Measurements from ENCODE around the gene RUNX3.
"Not testable (repeated sequence)": the region's sequence is repeated elsewhere in the genome, so short reads cannot be mapped to it uniquely, and the experiment has no call there.

RUNX3 gene

DNA sequence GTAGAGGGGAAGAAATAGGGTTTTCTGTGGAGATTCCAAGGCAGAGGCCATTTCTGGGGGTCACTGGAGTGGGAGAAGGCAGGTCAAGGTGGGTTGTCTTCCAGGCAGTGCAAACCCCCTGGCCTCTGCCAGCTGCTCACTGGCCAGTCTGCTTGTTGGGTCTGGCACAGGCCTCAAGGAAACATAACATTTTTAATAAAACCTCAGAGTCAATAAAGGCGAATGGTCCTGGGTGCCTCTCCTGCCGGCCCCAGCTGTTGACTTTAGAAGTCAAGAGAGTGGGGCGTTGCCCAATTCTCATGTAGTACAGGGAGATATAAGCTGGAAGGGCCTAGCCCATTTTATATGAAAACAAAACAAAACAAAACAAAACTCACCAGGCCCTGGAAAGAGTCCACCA, 36.6 kb downstream of the RUNX3 start:
- Histone ChIP-seq H3K4me3 (ENCODE audit: low read length) (no peak overlapping the region), H3K27me3 (ENCODE audit: control insufficient read depth, insufficient read depth, low read length) (no peaks in the 10 kb centered on the region), H3K27ac (ENCODE audit: low read depth, low read length) (no peak overlapping the region), H3K36me3 (ENCODE audit: control insufficient read depth, insufficient read depth, low read length) (no peaks in the 10 kb centered on the region), H3K9ac (ENCODE audit: low read length) (no peak overlapping the region), H3K4me1 (ENCODE audit: control insufficient read depth, insufficient read depth, low read length) (no peaks in the 10 kb centered on the region)

DNA sequence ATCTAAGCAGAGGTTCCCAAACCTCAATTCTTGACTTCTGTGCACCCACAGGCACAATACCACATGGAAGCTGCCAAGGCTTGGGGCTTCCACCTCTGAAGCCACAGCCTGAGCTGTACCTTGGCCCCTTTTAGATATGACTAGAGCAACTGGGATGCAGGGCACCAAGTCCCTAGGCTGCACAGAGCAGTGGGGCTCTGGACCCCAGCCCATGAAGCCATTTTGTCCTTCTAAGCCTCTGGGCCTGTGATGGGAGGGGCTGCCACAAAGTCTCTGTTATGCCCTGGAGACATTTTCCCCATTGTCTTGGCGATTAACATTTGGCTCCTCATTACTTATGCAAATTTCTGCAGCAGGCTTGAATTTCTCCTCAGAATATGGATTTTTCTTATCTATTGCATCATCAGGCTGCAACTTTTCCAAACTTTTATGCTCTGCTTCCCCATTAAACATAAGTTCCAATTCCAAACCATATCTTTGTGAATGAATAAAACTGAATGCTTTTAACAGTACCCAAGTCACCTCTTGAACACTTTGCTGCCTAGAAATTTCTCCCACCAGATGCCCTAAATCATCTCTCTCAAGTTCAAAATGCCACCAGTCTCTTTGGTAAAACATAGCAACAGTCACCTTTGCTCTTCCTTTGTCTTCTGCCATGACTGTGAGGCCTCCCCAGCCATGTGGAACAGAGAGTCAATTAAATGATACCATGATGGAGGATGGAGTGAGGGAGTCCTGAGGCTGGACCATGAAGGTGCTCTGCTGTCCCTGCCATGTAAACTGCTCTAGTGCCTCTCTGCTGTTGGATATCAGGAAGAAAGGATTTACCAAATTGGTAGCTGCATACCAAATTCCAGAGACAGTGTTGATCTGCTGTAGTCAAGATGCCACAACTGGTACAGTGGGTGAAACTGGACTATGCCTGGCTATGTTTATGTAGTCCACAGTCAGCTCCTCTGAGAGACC, 37.6 kb downstream of the RUNX3 start:
- H3K27ac ChIP-seq (ENCODE audit: low read depth, low read length): no peak overlapping the region
- H3K4me1 ChIP-seq (ENCODE audit: control insufficient read depth, insufficient read depth, low read length): no peaks in the 10 kb centered on the region
- no peak overlapping the region for H3K9ac ChIP-seq (ENCODE audit: low read length)

DNA sequence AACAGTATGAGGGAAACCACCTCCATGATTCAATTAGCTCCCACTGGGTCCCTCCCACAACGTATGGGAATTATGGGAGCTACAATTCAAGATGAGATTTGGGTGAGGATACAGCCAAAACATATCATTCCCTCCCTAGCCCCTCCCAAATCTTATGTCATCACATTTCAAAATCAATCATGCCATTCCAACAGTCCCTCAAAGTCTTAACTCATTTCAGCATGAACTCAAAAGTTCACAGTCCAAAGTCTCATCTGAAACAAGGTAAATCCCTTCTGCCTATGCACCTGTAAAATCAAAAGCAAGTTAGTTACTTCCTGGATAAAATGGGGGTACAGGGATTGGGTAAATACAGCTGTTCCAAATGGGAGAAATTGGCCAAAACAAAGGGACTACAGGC, 38.7 kb downstream of the RUNX3 start:
- H3K36me3 ChIP-seq (ENCODE audit: control insufficient read depth, insufficient read depth, low read length); H3K4me1 ChIP-seq (ENCODE audit: control insufficient read depth, insufficient read depth, low read length); H3K27ac ChIP-seq (ENCODE audit: low read depth, low read length); H3K27me3 ChIP-seq (ENCODE audit: control insufficient read depth, insufficient read depth, low read length); H3K4me3 ChIP-seq (ENCODE audit: low read length); H3K9ac ChIP-seq (ENCODE audit: low read length): not testable (repeated sequence)

More for the DNA sequence above, 37.6 kb downstream of the RUNX3 start:
- H3K4me3 ChIP-seq (ENCODE audit: low read length): no peak overlapping the region
- no peaks in the 10 kb centered on the region for H3K36me3 ChIP-seq (ENCODE audit: control insufficient read depth, insufficient read depth, low read length)
- no peaks in the 10 kb centered on the region for H3K27me3 ChIP-seq (ENCODE audit: control insufficient read depth, insufficient read depth, low read length)

DNA sequence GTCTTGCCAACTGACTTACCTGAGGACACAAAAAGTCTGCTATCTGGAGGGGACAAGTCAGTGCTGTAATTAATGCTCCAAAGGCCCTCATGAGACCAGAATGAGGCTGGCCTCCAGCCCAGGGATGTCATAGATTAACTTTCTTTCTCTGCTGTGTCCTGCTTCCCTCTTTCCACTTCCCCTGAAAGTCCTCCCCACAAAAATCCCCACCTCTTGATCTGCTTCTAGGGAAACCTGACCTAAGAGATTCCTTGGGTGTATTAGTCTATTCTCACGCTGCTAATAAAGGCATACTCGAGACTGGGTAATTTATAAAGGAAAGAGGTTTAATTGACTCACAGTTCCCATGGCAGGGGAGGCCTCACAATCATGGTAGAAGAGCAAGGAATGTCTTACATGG, 39.2 kb downstream of the RUNX3 start:
- no peaks in the 10 kb centered on the region for H3K4me1 ChIP-seq (ENCODE audit: control insufficient read depth, insufficient read depth, low read length)
- H3K36me3 ChIP-seq (ENCODE audit: control insufficient read depth, insufficient read depth, low read length): no peaks in the 10 kb centered on the region
- no peak overlapping the region for H3K4me3 ChIP-seq (ENCODE audit: low read length)
- H3K27ac ChIP-seq (ENCODE audit: low read depth, low read length): no peak overlapping the region
- H3K9ac ChIP-seq (ENCODE audit: low read length): no peak overlapping the region
- no peaks in the 10 kb centered on the region for H3K27me3 ChIP-seq (ENCODE audit: control insufficient read depth, insufficient read depth, low read length)

DNA sequence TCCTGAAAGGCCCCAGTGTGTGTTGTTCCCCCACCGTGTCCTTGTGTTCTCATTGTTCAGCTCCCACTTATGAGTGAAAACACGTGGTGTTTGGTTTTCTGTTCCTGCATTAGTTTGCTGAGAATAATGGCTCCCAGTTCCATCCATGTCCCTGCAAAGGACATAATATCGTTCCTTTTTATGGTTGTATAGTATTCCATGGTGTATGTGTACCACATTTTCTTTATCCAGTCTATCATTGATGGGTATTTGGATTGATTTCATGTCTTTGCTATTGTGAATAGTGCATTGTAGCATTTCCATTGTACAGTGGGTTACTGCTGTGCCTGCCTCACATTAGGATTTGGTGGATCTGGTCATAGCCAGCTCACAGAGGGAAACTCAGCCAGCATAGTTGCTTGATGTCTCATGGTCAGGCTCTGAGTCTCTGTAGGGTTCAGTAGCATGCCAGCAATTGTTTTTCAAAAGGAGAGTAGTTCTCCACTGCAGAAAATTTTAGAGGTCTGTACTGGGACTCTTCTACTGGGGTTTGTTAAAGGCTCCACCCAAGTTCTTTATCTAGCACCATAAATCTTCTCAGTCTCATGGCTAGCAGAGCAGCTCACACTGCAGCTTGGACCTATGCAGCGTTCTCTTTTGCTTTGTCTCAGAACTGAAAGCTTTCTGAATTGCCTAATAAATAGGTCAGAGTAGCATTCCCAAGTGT, 41.0 kb downstream of the RUNX3 start:
- H3K27me3 ChIP-seq (ENCODE audit: control insufficient read depth, insufficient read depth, low read length): no peaks in the 10 kb centered on the region
- no peak overlapping the region for H3K9ac ChIP-seq (ENCODE audit: low read length)
- H3K4me1 ChIP-seq (ENCODE audit: control insufficient read depth, insufficient read depth, low read length): no peaks in the 10 kb centered on the region
- H3K4me3 ChIP-seq (ENCODE audit: low read length): no peak overlapping the region
- no peak overlapping the region for H3K27ac ChIP-seq (ENCODE audit: low read depth, low read length)
- no peaks in the 10 kb centered on the region for H3K36me3 ChIP-seq (ENCODE audit: control insufficient read depth, insufficient read depth, low read length)

DNA sequence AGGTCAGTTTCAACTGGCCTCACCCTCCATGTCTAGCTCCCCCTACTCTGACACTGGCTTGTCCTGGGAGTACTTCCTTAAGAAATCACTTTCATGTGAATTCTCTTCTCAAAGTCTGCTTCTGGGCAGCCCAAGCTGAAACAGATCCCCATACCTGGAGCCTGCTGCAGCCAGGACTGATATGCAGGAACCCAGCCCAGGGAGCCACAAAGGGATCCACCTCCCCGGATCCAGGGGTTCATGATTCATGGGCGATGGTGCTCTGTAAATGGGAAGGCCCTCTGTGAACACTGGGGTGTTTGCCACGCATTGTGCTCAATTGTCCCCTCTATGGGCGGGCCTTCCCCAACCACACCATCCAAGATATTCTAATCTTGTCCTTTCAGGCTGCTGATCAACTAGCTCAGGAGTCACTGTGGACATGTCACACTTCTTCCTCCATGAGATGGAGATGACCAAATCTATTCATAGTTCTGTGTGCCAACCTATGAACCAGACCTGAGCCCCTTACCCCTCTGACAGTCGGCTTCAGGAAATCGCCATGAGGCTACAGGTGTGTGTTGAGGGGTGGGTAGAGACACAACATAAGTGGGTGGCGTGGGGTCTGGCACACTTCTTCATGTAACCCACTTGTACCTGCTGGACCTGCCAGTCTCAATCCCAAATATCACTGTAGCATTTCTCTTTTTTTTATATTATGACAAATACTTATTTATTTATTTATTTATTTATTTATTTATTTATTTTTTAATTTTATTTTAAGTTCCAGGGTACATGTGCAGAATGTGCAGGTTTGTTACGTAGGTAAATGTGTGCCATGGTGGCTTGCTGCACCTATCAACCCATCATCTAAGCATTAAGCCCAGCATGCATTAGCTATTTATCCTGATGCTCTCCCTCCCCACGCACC, 41.8 kb downstream of the RUNX3 start:
- H3K27ac ChIP-seq (ENCODE audit: low read depth, low read length): no peak overlapping the region

DNA sequence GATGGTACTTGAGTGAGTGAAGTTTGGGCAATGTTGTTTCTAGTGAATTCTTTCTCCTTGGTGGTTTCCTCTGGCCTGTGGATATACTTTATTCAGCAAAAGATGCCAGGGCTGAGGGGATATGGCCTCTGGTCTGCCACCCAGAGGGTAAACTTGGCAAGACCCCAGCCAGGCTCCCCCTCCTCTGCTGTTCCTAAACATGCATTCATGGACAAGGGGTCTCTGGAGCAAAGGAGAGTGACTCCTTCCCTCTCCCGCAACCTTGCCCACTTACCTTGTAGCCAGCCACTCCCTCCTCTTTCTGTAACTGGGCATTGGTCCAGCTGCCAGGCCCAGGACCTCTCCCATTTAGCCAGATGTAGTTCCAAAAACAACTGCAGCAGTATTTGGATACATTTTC, 43.8 kb downstream of the RUNX3 start:
- Histone ChIP-seq H3K36me3 (ENCODE audit: control insufficient read depth, insufficient read depth, low read length) (no peaks in the 10 kb centered on the region), H3K4me3 (ENCODE audit: low read length) (no peak overlapping the region), H3K9ac (ENCODE audit: low read length) (no peak overlapping the region), H3K27ac (ENCODE audit: low read depth, low read length) (no peak overlapping the region), H3K4me1 (ENCODE audit: control insufficient read depth, insufficient read depth, low read length) (no peaks in the 10 kb centered on the region), H3K27me3 (ENCODE audit: control insufficient read depth, insufficient read depth, low read length) (no peaks in the 10 kb centered on the region)

More for the DNA sequence above, 41.8 kb downstream of the RUNX3 start:
- no peak overlapping the region for H3K9ac ChIP-seq (ENCODE audit: low read length)
- H3K27me3 ChIP-seq (ENCODE audit: control insufficient read depth, insufficient read depth, low read length): no peaks in the 10 kb centered on the region
- no peaks in the 10 kb centered on the region for H3K36me3 ChIP-seq (ENCODE audit: control insufficient read depth, insufficient read depth, low read length)
- H3K4me3 ChIP-seq (ENCODE audit: low read length): no peak overlapping the region
- H3K4me1 ChIP-seq (ENCODE audit: control insufficient read depth, insufficient read depth, low read length): no peaks in the 10 kb centered on the region

DNA sequence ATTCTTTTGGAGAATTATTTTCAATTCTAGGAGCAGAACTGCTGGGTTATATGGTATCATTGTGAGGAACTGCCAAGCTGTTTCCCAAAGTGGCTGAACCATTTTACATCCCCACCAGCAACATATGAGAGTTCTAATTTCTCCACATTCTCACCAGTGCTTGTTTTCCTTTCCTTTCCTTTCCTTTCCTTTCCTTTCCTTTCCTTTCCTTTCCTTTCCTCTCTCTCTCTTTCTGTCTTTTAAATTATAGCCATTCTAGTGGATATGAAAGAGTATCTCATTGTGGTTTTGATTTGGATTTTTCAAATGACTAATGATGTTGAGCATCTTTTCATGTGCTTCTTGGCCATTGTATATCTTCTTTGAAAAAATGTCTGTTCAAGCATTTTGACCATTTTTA, 45.3 kb downstream of the RUNX3 start:
- Histone ChIP-seq H3K27ac (ENCODE audit: low read depth, low read length) (no peak overlapping the region), H3K27me3 (ENCODE audit: control insufficient read depth, insufficient read depth, low read length) (no peaks in the 10 kb centered on the region), H3K4me1 (ENCODE audit: control insufficient read depth, insufficient read depth, low read length) (no peaks in the 10 kb centered on the region), H3K9ac (ENCODE audit: low read length) (no peak overlapping the region), H3K4me3 (ENCODE audit: low read length) (no peak overlapping the region), H3K36me3 (ENCODE audit: control insufficient read depth, insufficient read depth, low read length) (no peaks in the 10 kb centered on the region)

DNA sequence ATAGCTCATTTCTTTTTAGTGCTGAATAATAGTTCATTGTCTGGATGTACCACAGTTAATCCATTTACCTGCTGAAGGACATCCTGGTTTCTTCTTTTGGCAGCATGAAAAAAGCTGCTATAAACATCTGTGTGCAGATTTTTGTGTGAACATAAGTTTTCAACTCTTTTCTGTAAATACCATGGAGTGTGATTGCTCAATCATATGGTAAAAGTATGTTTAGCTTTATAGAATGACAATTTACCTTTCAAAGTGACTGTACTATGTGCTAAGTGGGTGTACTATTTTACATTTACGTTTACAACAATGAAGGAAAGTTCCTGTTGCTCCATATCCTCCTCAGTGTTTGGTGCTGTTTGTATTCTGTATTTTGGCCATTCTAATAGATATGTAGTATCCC, 49.0 kb downstream of the RUNX3 start:
- Histone ChIP-seq H3K4me3 (ENCODE audit: low read length) (no peak overlapping the region), H3K27me3 (ENCODE audit: control insufficient read depth, insufficient read depth, low read length) (no peaks in the 10 kb centered on the region)

DNA sequence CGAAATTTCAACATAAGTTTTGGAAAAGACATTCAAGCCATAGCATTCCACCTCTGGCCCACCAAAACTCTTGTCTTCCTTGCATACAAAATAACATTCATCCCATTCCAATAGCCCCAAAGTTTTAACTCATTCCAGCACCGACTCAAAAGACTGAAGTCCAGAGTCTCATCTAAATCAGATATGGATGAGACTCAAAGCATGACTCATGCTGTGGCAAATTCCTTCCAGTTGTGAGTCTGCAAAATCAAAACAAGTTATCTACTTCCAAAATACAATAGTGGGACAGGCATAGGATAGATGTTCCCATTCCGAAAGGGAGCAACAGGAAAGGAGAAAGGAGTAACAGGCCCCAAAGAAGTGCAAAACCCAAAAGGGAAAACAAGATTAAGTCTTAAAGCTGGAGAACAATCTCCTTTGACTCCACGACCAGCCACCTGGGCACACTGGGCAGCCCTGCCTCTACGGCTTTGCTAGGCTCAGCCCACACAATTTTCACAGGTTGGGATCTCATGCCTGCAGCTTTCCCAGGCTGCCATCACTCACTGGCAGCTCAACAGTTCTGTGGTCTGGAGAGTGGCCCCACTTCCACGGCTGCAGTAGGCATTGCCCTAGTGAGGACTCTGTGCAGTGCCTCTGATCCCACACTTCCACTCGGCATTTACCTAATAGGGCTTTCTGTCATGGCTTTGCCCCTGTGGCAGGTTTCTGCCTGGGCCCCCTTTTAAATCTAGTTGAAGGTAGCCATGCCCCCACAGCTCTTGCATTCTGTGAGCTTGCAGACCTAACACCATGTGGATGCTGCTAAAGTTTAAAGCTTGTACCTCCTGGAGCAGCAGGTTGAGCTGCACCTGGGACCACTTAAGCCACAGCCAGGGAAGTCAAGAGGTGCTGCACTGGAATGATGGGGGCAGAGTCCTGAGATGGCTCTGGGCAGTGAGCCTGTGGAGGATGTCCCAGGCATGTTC, 51.0 kb downstream of the RUNX3 start:
- Histone ChIP-seq H3K4me1 (ENCODE audit: control insufficient read depth, insufficient read depth, low read length) (no peaks in the 10 kb centered on the region), H3K9ac (ENCODE audit: low read length) (no peak overlapping the region)

More for the DNA sequence above, 49.0 kb downstream of the RUNX3 start:
- H3K4me1 ChIP-seq (ENCODE audit: control insufficient read depth, insufficient read depth, low read length): no peaks in the 10 kb centered on the region
- H3K36me3 ChIP-seq (ENCODE audit: control insufficient read depth, insufficient read depth, low read length): no peaks in the 10 kb centered on the region
- H3K9ac ChIP-seq (ENCODE audit: low read length): no peak overlapping the region
- no peak overlapping the region for H3K27ac ChIP-seq (ENCODE audit: low read depth, low read length)

DNA sequence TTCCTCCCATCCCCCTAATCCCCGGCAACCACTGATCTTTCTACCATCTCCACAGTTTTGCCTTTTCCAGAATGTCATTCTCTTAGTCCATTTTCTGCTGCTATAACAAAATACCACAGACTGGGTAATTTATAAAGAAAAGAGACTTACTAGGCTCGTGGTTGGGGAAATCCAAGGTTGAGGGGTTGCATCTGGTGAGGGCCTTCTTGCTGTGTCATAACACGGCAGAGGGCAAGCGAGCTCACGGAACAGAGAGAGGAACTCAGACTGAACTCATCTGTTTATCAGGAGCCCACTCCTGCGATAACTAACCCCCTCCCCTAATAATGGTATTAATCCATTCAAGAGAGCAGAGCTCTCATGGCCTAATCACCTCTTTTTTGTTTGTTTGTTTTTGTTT, 52.0 kb downstream of the RUNX3 start:
- Histone ChIP-seq H3K36me3 (ENCODE audit: control insufficient read depth, insufficient read depth, low read length) (no peaks in the 10 kb centered on the region), H3K27me3 (ENCODE audit: control insufficient read depth, insufficient read depth, low read length) (no peaks in the 10 kb centered on the region), H3K9ac (ENCODE audit: low read length) (no peak overlapping the region), H3K4me1 (ENCODE audit: control insufficient read depth, insufficient read depth, low read length) (no peaks in the 10 kb centered on the region), H3K27ac (ENCODE audit: low read depth, low read length) (no peak overlapping the region), H3K4me3 (ENCODE audit: low read length) (no peak overlapping the region)

More for the DNA sequence above, 51.0 kb downstream of the RUNX3 start:
- H3K27me3 ChIP-seq (ENCODE audit: control insufficient read depth, insufficient read depth, low read length): no peaks in the 10 kb centered on the region
- no peak overlapping the region for H3K4me3 ChIP-seq (ENCODE audit: low read length)
- H3K36me3 ChIP-seq (ENCODE audit: control insufficient read depth, insufficient read depth, low read length): no peaks in the 10 kb centered on the region
- H3K27ac ChIP-seq (ENCODE audit: low read depth, low read length): no peak overlapping the region

Measured in rectal smooth muscle tissue (tissue), 1 donor.